HCT116 (cell line): Measurements from ENCODE around the gene TSPYL2. TPM values are rescaled to one million over a fixed set of nuclear protein-coding genes. Genes with fewer than 3 reads are reported as not detected.

ENCODE experiments used
- ATAC-seq: fragments of 200-7000 bp; cut with Tn5 transposase; 2 replicates; pipeline ENCODE4 v1.9.1; 2020; ENCODE audit warnings: mild to moderate bottlenecking, moderate library complexity
- BruUV-seq: library from RNA; stranded (reverse); fragments of 400-500 nt; replicated peaks from 2 replicates; lab custom pipeline; 2021; lab: Mats Ljungman, UMichigan
- CTCF ChIA-PET: fragments of 300-600 bp; sonication (Branson Sonifier 250); formaldehyde crosslinking; loops from one replicate; lab custom pipeline; 2021; ENCODE audit warnings: antibody characterized with exemption; lab: Charles Lee
- POLR2A ChIA-PET: fragments of 300-600, 350-600 bp; sonication (Branson Sonifier 250); formaldehyde crosslinking; loops from one replicate; lab custom pipeline; 2021; ENCODE audit warnings: antibody characterized with exemption; lab: Charles Lee
- RAD21 ChIA-PET, 2 experiments: fragments of 300-600 bp; sonication (Branson Sonifier 250); formaldehyde crosslinking; loops; one replicate each; lab custom pipeline; 2023; ENCODE audit warnings: low total read pairs in 2 of 2; ENCODE audit not compliant: uncharacterized antibody in 2 of 2, unreplicated experiment in 2 of 2, low non-redundant PET in 1 of 2; lab: Charles Lee
- DNase-seq: peaks from one replicate; pipeline ENCODE4 v3.0.0-alpha.2; 2010; ENCODE audit warnings: low read depth, low spot score
- H2AFZ ChIP-seq: fragments of 200-600 bp; shearing (Covaris generic), sonication (generic); 2 replicates; pipeline ENCODE4 v1.6.1; 2017; ENCODE audit warnings: low read depth, mixed run types, mixed read lengths, antibody characterized with exemption, low read length; ENCODE audit not compliant: poor library complexity, severe bottlenecking
- H3K27ac ChIP-seq: 2 replicates; pipeline ENCODE4 v1.5.1; 2012; ENCODE audit warnings: low read depth, low read length
- H3K27me3 ChIP-seq: fragments of 200-600 bp; sonication (generic); 2 replicates; pipeline ENCODE4 v1.6.1; 2016; ENCODE audit warnings: mixed run types, low read length, mixed read lengths; ENCODE audit not compliant: insufficient read depth
- H3K36me3 ChIP-seq, 2 experiments: fragments of 200-500 bp in 1 of 2; fragments of 200-600 bp in 1 of 2; sonication (Bioruptor generic) in 1 of 2; sonication (generic) in 1 of 2; 2 replicates each; pipeline versions ENCODE4 v1.5.1 to v1.6.1; 2014 to 2016; ENCODE audit warnings: low read length in 2 of 2, inconsistent platforms in 1 of 2, mixed read lengths in 1 of 2, mixed run types in 1 of 2; ENCODE audit not compliant: insufficient read depth in 2 of 2, control insufficient read depth in 1 of 2
- H3K4me1 ChIP-seq, 2 experiments: fragments of 200-600 bp in 1 of 2; sonication (generic) in 1 of 2; 2 replicates each; pipeline versions ENCODE4 v1.5.1 to v1.6.1; 2012 to 2017; ENCODE audit warnings: low read length in 2 of 2, inconsistent platforms in 1 of 2, mild to moderate bottlenecking in 1 of 2, mixed read lengths in 1 of 2, mixed run types in 1 of 2, moderate library complexity in 1 of 2; ENCODE audit not compliant: insufficient read depth in 2 of 2, control insufficient read depth in 1 of 2
- H3K4me2 ChIP-seq: fragments of 200-600 bp; sonication (generic); 2 replicates; pipeline ENCODE4 v1.6.1; 2017; ENCODE audit warnings: mixed run types, low read length, mixed read lengths
- H3K4me3 ChIP-seq, 2 experiments: fragments of 200-600 bp in 1 of 2; sonication (generic) in 1 of 2; replicated peaks in 1 of 2; 2 replicates each; pipeline ENCODE4 v1.5.1; 2011 to 2016; ENCODE audit warnings: low read length in 2 of 2, control low read depth in 1 of 2, low read depth in 1 of 2, mild to moderate bottlenecking in 1 of 2, mixed read lengths in 1 of 2, mixed run types in 1 of 2
- H3K79me2 ChIP-seq: fragments of 200-600 bp; sonication (generic); 2 replicates; pipeline ENCODE4 v1.6.1; 2017; ENCODE audit warnings: mild to moderate bottlenecking, mixed run types, low read length, moderate library complexity, mixed read lengths; ENCODE audit not compliant: insufficient read depth
- H3K9ac ChIP-seq: fragments of 200-600 bp; sonication (generic); 2 replicates; pipeline ENCODE4 v1.6.1; 2016; ENCODE audit warnings: low read length, mixed read lengths
- H3K9me2 ChIP-seq: fragments of 200-600 bp; sonication (generic), shearing (Covaris generic); 2 replicates; pipeline ENCODE4 v1.6.1; 2017; ENCODE audit warnings: mixed run types, mild to moderate bottlenecking, moderate library complexity; ENCODE audit not compliant: insufficient read depth
- H3K9me3 ChIP-seq, 2 experiments: fragments of 200-500 bp in 1 of 2; fragments of 200-600 bp in 1 of 2; sonication (Bioruptor generic) in 1 of 2; sonication (generic) in 1 of 2; 2 replicates each; pipeline ENCODE4 v1.6.1; 2014 to 2017; ENCODE audit warnings: low read length in 2 of 2, mixed read lengths in 2 of 2, inconsistent platforms in 1 of 2, low read depth in 1 of 2, mild to moderate bottlenecking in 1 of 2, mixed run types in 1 of 2, moderate library complexity in 1 of 2; ENCODE audit not compliant: control insufficient read depth in 1 of 2, insufficient read depth in 1 of 2
- H4K20me1 ChIP-seq: fragments of 200-600 bp; sonication (generic), shearing (Covaris generic); 2 replicates; pipeline ENCODE4 v1.6.1; 2017; ENCODE audit warnings: mixed run types, mild to moderate bottlenecking, moderate library complexity; ENCODE audit not compliant: insufficient read depth
- CEBPB ChIP-seq: IDR thresholded peaks from 2 replicates; pipeline ENCODE4 v1.6.1; 2012; ENCODE audit warnings: low read depth
- ELF1 ChIP-seq: IDR thresholded peaks from 2 replicates; pipeline ENCODE4 v1.6.1; 2012; ENCODE audit warnings: low read depth, borderline replicate concordance
- EZH2 ChIP-seq: fragments of 200-600 bp; sonication (generic); IDR thresholded peaks from 2 replicates; pipeline ENCODE4 v1.6.1; 2017; ENCODE audit warnings: antibody characterized with exemption, mixed run types
- JUND ChIP-seq: IDR thresholded peaks from 2 replicates; pipeline ENCODE4 v1.6.1; 2012
- POLR2AphosphoS5 ChIP-seq: IDR thresholded peaks from 2 replicates; pipeline ENCODE4 v1.6.1; 2011; ENCODE audit warnings: mild to moderate bottlenecking, low read depth, low read length, moderate library complexity
- RAD21 ChIP-seq: IDR thresholded peaks from 2 replicates; pipeline ENCODE4 v1.6.1; 2012; ENCODE audit warnings: low read depth, mild to moderate bottlenecking
- SP1 ChIP-seq: IDR thresholded peaks from 2 replicates; pipeline ENCODE4 v1.6.1; 2012; ENCODE audit warnings: low read depth
- TCF7L2 ChIP-seq: IDR thresholded peaks from 2 replicates; pipeline ENCODE4 v1.7.0; 2011; ENCODE audit warnings: borderline replicate concordance, inconsistent platforms; ENCODE audit not compliant: insufficient read depth, insufficient read length; ENCODE audit errors: extremely low read depth
- YY1 ChIP-seq: IDR thresholded peaks from 2 replicates; pipeline ENCODE4 v1.6.1; 2011; ENCODE audit warnings: low read length, low read depth, moderate library complexity, mild to moderate bottlenecking; ENCODE audit not compliant: insufficient replicate concordance; ENCODE audit errors: extremely low read depth
- ZBTB33 ChIP-seq: IDR thresholded peaks from 2 replicates; pipeline ENCODE4 v1.6.1; 2011; ENCODE audit warnings: mild to moderate bottlenecking, low read length, moderate library complexity; ENCODE audit not compliant: insufficient replicate concordance; ENCODE audit errors: extremely low read depth
- ZNF274 ChIP-seq: fragments of 200-500 bp; sonication (Bioruptor generic); IDR thresholded peaks from 2 replicates; pipeline ENCODE4 v1.6.1; 2014; ENCODE audit warnings: mild to moderate bottlenecking, low read depth, low read length, inconsistent platforms
- intact Hi-C: fragments of 100-400 bp; cut with micrococcal nuclease; formaldehyde crosslinking; loops from 2 replicates; pipeline ENCODE4 v1.10.0; 2022
- total RNA-seq: library from RNA; stranded (reverse); gene quantifications from one replicate; pipeline ENCODE4 v1.2.1, GENCODE V29; 2021; ENCODE audit not compliant: unreplicated experiment
- TF ChIP-seq, protein P1 (sequence below), 3 experiments: fragments of 200-600 bp in 1 of 3; sonication (generic) in 1 of 3; IDR thresholded peaks in 2 of 3; conservative IDR thresholded peaks in 1 of 3; 2 replicates each; pipeline ENCODE4 v1.5.1; 2012 to 2017; ENCODE audit warnings: low read depth in 2 of 3, low read length in 2 of 3, antibody characterized with exemption in 1 of 3, borderline replicate concordance in 1 of 3, control low read depth in 1 of 3, mild to moderate bottlenecking in 1 of 3, mixed read lengths in 1 of 3, mixed run types in 1 of 3, moderate library complexity in 1 of 3; ENCODE audit not compliant: insufficient read depth in 1 of 3

TSPYL2 gene
- total RNA-seq, 1 experiment from 2014 or later, result 19.2 TPM

DNA sequence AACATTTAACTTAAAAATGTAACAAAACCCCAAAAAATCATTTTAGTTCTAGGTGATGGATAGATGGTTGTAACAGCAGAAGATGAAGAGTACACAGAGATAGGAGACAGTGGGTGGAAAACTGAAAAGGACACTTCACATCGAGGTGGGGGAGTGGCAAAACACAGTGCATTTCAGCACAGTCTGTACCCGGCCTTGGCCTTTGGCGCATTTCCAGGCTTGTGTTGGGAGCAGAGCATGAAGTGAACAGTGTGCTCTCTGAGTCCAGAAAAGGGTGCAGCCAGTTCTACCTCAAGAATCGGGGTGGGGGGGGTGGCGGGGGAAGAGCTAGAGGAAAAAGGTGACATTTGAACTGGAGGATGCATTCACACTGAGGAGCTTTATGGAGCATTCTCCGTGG, 4.3 kb downstream of the TSPYL2 start:
- Histone ChIP-seq H3K79me2 (peaks cover 8% of the 10 kb centered on the region; the same call in 1 of the 2 replicates), H3K4me2 (no peak overlapping the region), H3K36me3 (peaks cover 0 to 10% of the 10 kb centered on the region in 2 experiments; a peak in 1 of 4 replicates)
- no TSS peak for BruUV-seq
- no peak for ATAC-seq
- no peak for TF ChIP-seq YY1
- TF ChIP-seq, protein P1, sequence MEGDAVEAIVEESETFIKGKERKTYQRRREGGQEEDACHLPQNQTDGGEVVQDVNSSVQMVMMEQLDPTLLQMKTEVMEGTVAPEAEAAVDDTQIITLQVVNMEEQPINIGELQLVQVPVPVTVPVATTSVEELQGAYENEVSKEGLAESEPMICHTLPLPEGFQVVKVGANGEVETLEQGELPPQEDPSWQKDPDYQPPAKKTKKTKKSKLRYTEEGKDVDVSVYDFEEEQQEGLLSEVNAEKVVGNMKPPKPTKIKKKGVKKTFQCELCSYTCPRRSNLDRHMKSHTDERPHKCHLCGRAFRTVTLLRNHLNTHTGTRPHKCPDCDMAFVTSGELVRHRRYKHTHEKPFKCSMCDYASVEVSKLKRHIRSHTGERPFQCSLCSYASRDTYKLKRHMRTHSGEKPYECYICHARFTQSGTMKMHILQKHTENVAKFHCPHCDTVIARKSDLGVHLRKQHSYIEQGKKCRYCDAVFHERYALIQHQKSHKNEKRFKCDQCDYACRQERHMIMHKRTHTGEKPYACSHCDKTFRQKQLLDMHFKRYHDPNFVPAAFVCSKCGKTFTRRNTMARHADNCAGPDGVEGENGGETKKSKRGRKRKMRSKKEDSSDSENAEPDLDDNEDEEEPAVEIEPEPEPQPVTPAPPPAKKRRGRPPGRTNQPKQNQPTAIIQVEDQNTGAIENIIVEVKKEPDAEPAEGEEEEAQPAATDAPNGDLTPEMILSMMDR (IDR thresholded peaks at IDR 0.05 in 2 of 3, conservative IDR thresholded peaks at IDR 0.05 in 1 of 3; ENCODE audit: borderline replicate concordance in 1 of 3, insufficient read depth in 1 of 3, low read depth in 2 of 3, low read length in 2 of 3), result no peak
- no peak for TF ChIP-seq TCF7L2
- no peak for TF ChIP-seq ELF1
- no peak for TF ChIP-seq EZH2
- TF ChIP-seq JUND, result no peak
- TF ChIP-seq SP1, result no peak
- no peak for TF ChIP-seq POLR2AphosphoS5
- TF ChIP-seq RAD21, result no peak
- TF ChIP-seq ZNF274, result no peak
- TF ChIP-seq ZBTB33, result no peak
- TF ChIP-seq CEBPB, result no peak
- TF ChIP-seq, all 23 proteins: peak for 0
- H3K9me3 ChIP-seq, result no peaks in the 10 kb centered on the region
- CTCF ChIA-PET, result no interaction called here
- no peak overlapping the region for H3K4me3 ChIP-seq
- no peaks in the 10 kb centered on the region for H3K27me3 ChIP-seq
- intact Hi-C loops, result no loop called here
- no peak overlapping the region for H3K27ac ChIP-seq
- H3K4me1 ChIP-seq, result peaks cover 0 to 7% of the 10 kb centered on the region in 2 experiments; a peak in 1 of 4 replicates
- H3K9ac ChIP-seq, result no peak overlapping the region
- no peak for DNase-seq
- no peak overlapping the region for H2AFZ ChIP-seq
- RAD21 ChIA-PET, result no interaction called here
- no peaks in the 10 kb centered on the region for H3K9me2 ChIP-seq
- no peaks in the 10 kb centered on the region for H4K20me1 ChIP-seq
- POLR2A ChIA-PET, result no interaction called here
